CD1c-positive myeloid dendritic cell (primary cell): Measurements from ENCODE around the gene ABHD10.
"Not testable (repeated sequence)": the region's sequence is repeated elsewhere in the genome, so short reads cannot be mapped to it uniquely, and the experiment has no call there.

Experiments
- DNase-seq: peaks from one replicate; pipeline ENCODE4 v3.0.0-alpha.2; 2016; ENCODE audit errors: extremely low spot score

The ABHD10 gene

DNA sequence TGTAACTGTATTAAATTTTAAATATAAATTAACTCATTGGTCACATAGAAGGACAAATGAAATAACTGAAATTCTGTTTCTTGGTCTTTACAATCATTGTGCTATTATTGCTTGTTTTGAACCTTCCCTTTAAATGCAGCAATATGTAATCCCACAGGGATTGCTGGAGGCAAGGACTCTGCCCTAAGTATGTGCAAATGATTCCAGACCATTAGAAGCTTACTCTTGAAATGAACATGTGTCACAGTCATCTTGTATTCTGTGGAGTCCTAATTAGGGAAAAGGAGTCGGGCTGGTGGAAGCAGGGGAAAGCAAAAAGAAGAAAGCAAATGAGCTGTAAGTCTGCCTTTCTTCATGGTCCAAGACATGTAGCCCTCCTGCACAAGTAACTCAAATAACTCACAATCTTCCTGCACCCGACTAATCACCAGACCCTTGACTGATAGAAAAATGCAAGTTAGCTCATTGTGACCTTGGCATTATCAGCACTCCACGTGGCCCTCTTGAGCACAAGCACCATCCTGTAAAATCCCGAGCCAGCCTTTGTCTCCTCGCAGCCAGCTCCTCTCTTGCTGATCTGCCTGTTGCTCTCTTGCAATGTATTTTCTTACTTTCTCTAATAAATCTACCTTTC lies 53.4 kb downstream of the ABHD10 start:
- DNase-seq, result no peak

- no peak for DNase-seq
Observed at GRCh38 chr3:112034436-112034835, 55.6 kb downstream of the ABHD10 start, which contains the start of gene TMPRSS7. TSS of gene TMPRSS7 (plus strand) at chr3:112034736. CDS start at chr3:112034846, 110 bp downstream.

DNA sequence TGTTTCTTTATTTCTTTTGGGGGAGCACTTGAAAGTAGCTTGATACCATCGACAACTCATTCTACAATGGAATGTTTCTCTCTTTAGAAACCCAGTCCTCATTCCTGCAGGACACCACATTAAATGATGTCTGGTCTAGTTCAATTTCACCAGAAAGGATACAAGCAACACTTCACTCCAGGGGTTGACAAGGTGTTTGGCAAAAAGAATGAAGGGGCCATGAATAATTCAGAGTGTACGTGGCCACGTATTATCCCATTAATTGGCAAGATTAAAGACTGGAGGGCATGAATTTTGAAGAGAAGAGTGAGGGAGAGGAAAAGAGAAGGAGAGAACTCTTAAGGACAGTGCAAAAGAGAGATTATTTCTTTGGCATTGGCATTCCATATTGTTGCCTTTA lies 56.4 kb downstream of the ABHD10 start:
- DNase-seq, result no peak

DNA sequence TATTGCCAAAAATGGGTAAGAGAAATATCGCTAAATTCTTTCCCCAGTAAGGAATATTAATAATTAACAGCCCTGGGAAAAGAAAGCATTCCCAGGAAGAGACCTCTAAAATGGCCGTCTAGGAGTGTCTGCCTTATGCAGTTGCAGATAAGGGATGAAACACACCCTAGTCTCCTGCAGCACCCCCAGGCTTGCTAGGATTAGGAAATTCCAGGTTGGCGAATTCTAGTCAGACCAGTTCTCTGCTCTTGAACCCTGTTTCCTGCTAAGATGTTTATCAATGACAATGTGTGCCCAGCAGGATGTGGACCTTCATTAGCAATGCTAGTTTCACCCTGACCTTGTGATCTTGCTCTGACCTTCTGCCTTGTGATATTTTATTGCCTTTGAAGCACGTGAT lies 58.4 kb downstream of the ABHD10 start:
- not testable (repeated sequence) for DNase-seq

GRCh38 chr3:112038863-112039262 lies 60.0 kb downstream of the ABHD10 start:
- DNase-seq, result no peak

DNA sequence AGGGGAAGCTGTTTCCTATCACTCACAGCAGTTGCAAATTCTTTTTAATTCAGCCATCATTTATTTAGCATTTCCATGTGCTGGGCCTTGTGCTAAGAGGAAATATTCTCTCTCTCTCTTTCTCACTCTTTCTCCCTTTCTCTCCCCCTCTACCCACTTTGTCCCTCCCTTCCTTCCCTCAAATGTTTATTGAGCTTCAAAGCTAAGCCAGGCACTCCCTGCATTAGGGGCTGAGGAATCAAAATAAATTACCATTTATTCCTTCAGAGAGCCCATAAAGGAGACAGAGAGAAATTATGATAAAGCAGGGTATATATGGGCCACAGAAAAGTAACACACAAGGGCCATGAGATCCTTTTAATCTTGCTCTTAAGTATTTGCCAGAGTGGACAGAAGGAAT lies 62.5 kb downstream of the ABHD10 start:
- no peak for DNase-seq

GRCh38 chr3:112042842-112043280 lies 64.0 kb downstream of the ABHD10 start:
- DNase-seq, result no peak
